AG04449 (cell line): ENCODE measurements around the gene LINC01488.

Experiments
- CTCF ChIA-PET: fragments of 350-600 bp; formaldehyde crosslinking; extraction: SDS; loops from one replicate; lab custom pipeline; 2021; ENCODE audit warnings: antibody characterized with exemption; lab: Yijun Ruan, JAX
- POLR2A ChIA-PET: fragments of 400-600, 350-600 bp; formaldehyde crosslinking; extraction: SDS; loops from one replicate; lab custom pipeline; 2020; ENCODE audit warnings: antibody characterized with exemption, inconsistent platforms; lab: Yijun Ruan, JAX
- DNase-seq: peaks from one replicate; pipeline ENCODE4 v3.0.0-alpha.2; 2010; ENCODE audit warnings: low read depth, low spot score
- H3K4me3 ChIP-seq: 2 replicates; pipeline ENCODE4 v1.5.1; 2011; ENCODE audit warnings: low read depth, mild to moderate bottlenecking, control low read depth, low read length
- TF ChIP-seq, protein P1 (sequence below): IDR thresholded peaks from one replicate; pipeline ENCODE4 v1.5.1; 2011; ENCODE audit warnings: mild to moderate bottlenecking, moderate library complexity, low read length, control low read depth, inconsistent platforms; ENCODE audit not compliant: insufficient read depth; ENCODE audit errors: missing control alignments

LINC01488 gene

GRCh38 chr11:69501891-69502860 lies 20.7 kb downstream of the LINC01488 start:
- POLR2A ChIA-PET: no interaction called here
- no peak overlapping the region for H3K4me3 ChIP-seq
- no peak for DNase-seq
- CTCF ChIA-PET: interaction anchor here (1.1 kb wide), 1 partner anchor 9 kb away, joined by 3 read pairs; no protein-coding TSS in a partner anchor
- TF ChIP-seq, protein P1, sequence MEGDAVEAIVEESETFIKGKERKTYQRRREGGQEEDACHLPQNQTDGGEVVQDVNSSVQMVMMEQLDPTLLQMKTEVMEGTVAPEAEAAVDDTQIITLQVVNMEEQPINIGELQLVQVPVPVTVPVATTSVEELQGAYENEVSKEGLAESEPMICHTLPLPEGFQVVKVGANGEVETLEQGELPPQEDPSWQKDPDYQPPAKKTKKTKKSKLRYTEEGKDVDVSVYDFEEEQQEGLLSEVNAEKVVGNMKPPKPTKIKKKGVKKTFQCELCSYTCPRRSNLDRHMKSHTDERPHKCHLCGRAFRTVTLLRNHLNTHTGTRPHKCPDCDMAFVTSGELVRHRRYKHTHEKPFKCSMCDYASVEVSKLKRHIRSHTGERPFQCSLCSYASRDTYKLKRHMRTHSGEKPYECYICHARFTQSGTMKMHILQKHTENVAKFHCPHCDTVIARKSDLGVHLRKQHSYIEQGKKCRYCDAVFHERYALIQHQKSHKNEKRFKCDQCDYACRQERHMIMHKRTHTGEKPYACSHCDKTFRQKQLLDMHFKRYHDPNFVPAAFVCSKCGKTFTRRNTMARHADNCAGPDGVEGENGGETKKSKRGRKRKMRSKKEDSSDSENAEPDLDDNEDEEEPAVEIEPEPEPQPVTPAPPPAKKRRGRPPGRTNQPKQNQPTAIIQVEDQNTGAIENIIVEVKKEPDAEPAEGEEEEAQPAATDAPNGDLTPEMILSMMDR: no peak

- TF ChIP-seq, protein P1: no peak
- ChIA-PET POLR2A (no interaction called here), CTCF (no interaction called here)
- H3K4me3 ChIP-seq: no peak overlapping the region
- DNase-seq: no peak
Observed at GRCh38 chr11:69504127-69504526, 22.7 kb downstream of the LINC01488 start.

- TF ChIP-seq, protein P1: no peak
- no peak for DNase-seq
- ChIA-PET CTCF (no interaction called here), POLR2A (no interaction called here)
- H3K4me3 ChIP-seq: no peak overlapping the region
Observed at GRCh38 chr11:69504576-69505335, 23.3 kb downstream of the LINC01488 start.

DNA sequence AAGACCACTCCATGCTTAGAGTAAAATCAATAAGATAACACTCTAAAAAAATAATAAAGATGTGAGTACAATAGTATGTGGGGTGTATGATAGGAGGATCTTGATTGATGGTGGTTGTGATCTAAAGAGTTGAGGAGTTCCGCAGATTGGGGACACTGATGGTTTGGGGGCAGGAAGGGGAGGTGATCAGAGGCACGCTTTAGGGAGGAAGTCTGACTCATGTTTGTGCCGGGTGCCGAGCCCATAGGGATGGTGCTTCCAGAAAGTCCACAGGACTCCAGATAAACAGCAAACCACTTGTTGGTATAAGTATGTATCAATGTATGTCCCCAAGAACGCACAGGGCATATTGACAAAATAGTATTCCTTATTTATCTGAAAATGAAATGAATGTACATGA lies 27.5 kb downstream of the LINC01488 start:
- ChIA-PET CTCF (no interaction called here), POLR2A (no interaction called here)
- TF ChIP-seq, protein P1: no peak
- no peak for DNase-seq
- H3K4me3 ChIP-seq: no peak overlapping the region

DNA sequence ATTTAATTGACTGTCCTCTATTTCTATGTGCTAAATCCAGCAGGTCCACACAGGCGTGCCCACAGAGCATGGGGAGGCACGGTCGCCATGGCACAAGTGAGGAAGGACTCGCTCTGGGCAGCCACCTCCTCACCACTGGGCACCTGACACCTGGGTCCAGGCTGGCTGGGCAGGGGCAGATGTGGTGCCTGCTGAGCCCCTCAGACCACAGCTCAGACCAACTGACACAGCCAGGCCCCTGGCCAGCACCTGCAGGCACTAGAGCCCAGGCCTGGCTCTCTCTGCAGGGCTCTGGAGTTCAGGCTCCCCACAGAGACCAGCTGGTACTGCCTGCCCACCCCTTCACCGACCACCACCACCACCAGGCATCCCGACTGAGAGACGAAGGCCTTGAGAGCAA lies 27.9 kb downstream of the LINC01488 start:
- POLR2A ChIA-PET: no interaction called here

More for the DNA sequence above, 27.9 kb downstream of the LINC01488 start:
- no peak overlapping the region for H3K4me3 ChIP-seq
- TF ChIP-seq, protein P1: no peak
- DNase-seq: no peak
- CTCF ChIA-PET: no interaction called here
